Tibial artery (tissue), 4 donors: Measurements from ENCODE around the gene UBE3B.
"Not testable (repeated sequence)": the region's sequence is repeated elsewhere in the genome, so short reads cannot be mapped to it uniquely, and the experiment has no call there.

Experiments
- DNase-seq, 2 donors: peaks; one replicate each; pipeline ENCODE4 v3.0.0-alpha.2; 2019
- H3K27ac ChIP-seq, 2 donors: fragments of 200-600 bp; sonication (generic) in 1 of 2; 1 replicate in 1 of 2; 2 replicates in 1 of 2; pipeline ENCODE4 v1.5.1; 2018 to 2019; ENCODE audit warnings: mild to moderate bottlenecking in 1 of 2
- H3K27me3 ChIP-seq, 2 donors: fragments of 200-600 bp; sonication (generic) in 1 of 2; one replicate each; pipeline versions ENCODE4 v1.5.1 to v1.6.0; 2016 to 2019
- H3K36me3 ChIP-seq, 3 donors: fragments of 200-600 bp; sonication (generic) in 2 of 3; one replicate each; pipeline ENCODE4 v1.5.1; 2016 to 2019; ENCODE audit warnings: mild to moderate bottlenecking in 2 of 3
- H3K4me1 ChIP-seq, 4 donors: fragments of 200-600 bp; sonication (generic) in 2 of 4; 1 replicate in 3 of 4; 2 replicates in 1 of 4; pipeline ENCODE4 v1.5.1; 2016 to 2019
- H3K4me3 ChIP-seq, 2 donors: fragments of 200-600 bp; sonication (generic) in 1 of 2; 1 replicate in 1 of 2; 2 replicates in 1 of 2; pipeline ENCODE4 v1.5.1; 2018 to 2019; ENCODE audit warnings: mild to moderate bottlenecking in 2 of 2
- H3K9me3 ChIP-seq, 3 donors: fragments of 200-600 bp; sonication (generic) in 1 of 3; one replicate each; pipeline ENCODE4 v1.5.1; 2016 to 2019
- intact Hi-C: fragments of 100-400 bp; cut with DNase I; formaldehyde crosslinking; loops from one replicate; pipeline ENCODE4 v1.15.0; 2023; ENCODE audit warnings: low total_unique reads
- TF ChIP-seq, protein P1 (sequence below), 2 experiments: fragments of 200-600 bp in 1 of 2; fragments of 450-650 bp in 1 of 2; IDR thresholded peaks; one replicate each; pipeline ENCODE4 v1.5.1; 2017 to 2019; ENCODE audit warnings: antibody characterized with exemption in 2 of 2, mild to moderate bottlenecking in 1 of 2, moderate library complexity in 1 of 2

The UBE3B gene

DNA sequence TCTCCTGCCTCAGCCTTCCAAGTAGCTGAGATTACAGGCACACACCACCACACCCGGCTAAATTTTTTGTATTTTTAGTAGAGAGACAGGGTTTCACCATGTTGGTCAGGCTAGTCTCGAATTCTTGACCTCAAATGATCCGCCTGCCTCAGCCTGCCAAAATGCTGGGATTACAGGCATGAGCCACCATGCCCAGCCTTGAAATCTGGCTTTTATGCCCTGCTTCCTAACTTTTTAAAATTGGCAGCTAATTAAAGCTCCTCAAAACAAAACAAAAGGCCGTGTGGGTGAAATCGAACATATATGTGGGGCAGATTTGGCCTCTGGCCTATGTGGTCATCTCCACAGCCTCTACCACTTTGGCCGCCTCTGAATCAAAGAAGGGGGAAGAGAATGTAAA is 38.3 kb upstream of the UBE3B start:
- intact Hi-C loops = no loop called here
- DNase-seq = no peak
- H3K36me3 ChIP-seq = peaks cover 0 to 10% (median 4%) of the 10 kb centered on the region in 3 donors
- H3K4me1 ChIP-seq = peaks cover 0 to 15% (median 0%) of the 10 kb centered on the region in 4 donors
- TF ChIP-seq, protein P1, sequence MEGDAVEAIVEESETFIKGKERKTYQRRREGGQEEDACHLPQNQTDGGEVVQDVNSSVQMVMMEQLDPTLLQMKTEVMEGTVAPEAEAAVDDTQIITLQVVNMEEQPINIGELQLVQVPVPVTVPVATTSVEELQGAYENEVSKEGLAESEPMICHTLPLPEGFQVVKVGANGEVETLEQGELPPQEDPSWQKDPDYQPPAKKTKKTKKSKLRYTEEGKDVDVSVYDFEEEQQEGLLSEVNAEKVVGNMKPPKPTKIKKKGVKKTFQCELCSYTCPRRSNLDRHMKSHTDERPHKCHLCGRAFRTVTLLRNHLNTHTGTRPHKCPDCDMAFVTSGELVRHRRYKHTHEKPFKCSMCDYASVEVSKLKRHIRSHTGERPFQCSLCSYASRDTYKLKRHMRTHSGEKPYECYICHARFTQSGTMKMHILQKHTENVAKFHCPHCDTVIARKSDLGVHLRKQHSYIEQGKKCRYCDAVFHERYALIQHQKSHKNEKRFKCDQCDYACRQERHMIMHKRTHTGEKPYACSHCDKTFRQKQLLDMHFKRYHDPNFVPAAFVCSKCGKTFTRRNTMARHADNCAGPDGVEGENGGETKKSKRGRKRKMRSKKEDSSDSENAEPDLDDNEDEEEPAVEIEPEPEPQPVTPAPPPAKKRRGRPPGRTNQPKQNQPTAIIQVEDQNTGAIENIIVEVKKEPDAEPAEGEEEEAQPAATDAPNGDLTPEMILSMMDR (IDR thresholded peaks at IDR 0.05) = no peak
- no peaks in the 10 kb centered on the region for H3K9me3 ChIP-seq
- no peak overlapping the region for H3K4me3 ChIP-seq
- H3K27me3 ChIP-seq = no peaks in the 10 kb centered on the region
- peak overlapping the region in 1 of 2 donors; percentile 21 for H3K27ac ChIP-seq

DNA sequence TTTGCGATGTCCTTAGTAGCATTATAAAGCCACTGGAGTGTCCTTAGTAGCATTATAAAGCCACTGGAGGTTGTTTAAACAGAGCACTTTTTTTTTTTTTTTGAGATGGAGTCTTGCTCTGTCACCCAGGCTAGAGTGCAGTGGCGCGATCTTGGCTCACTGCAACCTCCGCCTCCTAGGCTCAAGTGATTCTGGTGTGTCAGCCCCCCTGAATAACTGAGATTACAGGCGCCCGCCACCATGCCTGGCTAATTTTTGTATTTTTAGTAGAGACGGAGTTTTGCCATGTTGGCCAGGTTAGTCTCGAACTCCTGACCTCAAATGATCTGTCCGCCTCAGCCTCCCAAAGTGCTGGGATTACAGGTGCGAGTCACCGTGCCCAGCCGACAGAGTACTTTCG is 37.5 kb upstream of the UBE3B start:
- H3K27me3 ChIP-seq, H3K9me3 ChIP-seq, DNase-seq, intact Hi-C loops, H3K4me3 ChIP-seq, H3K27ac ChIP-seq: not testable (repeated sequence)
- peaks cover 0 to 17% (median 0%) of the 10 kb centered on the region in 4 donors for H3K4me1 ChIP-seq
- peaks cover 0 to 18% (median 7%) of the 10 kb centered on the region in 3 donors for H3K36me3 ChIP-seq

DNA sequence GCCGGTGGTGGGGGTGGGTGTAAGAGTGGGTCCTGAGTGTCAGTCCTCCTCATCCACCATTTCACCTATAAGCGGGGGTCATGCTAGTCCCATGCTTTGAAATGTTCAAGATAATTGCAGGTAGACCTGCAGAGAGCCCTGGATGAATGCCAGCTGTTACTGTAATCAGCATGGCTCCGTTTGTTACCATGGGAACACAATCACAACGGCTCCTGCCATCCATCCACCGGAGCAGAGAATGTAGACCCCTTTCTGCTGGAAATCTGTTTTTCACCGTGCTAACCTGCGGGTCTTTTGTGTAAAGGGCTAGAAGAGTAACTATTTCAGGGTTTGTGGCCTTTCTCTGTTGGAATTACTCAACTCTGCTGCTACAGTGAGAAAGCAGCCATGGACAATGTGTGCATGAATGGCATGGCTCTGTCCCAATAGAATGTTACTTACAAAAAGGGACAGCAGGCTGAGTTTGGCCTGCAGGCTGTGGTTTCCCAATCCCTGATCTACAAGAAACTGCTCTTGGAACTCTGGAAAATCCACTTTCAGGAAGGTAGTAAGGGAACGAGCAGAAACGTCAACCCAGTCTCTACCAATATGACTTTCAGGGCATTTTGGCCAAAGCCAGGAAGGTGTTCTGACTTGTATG is 36.5 kb upstream of the UBE3B start:
- no peak overlapping the region for H3K27ac ChIP-seq
- TF ChIP-seq, protein P1 (IDR thresholded peaks at IDR 0.05) = no peak
- DNase-seq = no peak

DNA sequence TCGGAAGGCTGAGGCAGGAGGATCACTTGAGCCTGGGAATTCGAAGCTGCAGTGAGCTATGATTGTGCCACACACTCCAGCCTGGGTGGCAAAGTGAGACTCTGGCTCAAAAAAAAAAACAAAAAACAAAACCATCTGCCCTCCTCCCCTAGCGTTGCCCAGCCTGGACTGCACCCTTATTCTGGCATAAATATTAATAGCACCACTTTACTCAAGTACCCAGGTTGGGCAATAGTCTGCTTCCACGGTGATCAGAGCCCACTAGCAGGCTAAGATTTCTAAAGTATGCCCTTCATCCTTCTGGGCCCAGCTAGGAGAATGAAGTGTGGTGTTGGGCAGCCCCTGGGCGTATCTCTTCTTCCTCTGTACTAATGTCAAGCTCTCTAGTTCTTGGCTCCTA is 33.6 kb upstream of the UBE3B start:
- DNase-seq = no peak
- Histone ChIP-seq H3K4me1 (peaks cover 0 to 16% (median 0%) of the 10 kb centered on the region in 4 donors), H3K27me3 (no peaks in the 10 kb centered on the region), H3K4me3 (no peak overlapping the region), H3K27ac (peak overlapping the region in 1 of 2 donors; percentile 46), H3K9me3 (no peaks in the 10 kb centered on the region), H3K36me3 (peaks cover 24 to 46% (median 26%) of the 10 kb centered on the region in 3 donors)
- intact Hi-C loops = no loop called here
- TF ChIP-seq, protein P1 (IDR thresholded peaks at IDR 0.05) = no peak

More for the DNA sequence above, 36.5 kb upstream of the UBE3B start:
- Histone ChIP-seq H3K4me3 (no peak overlapping the region), H3K27me3 (no peaks in the 10 kb centered on the region), H3K9me3 (no peaks in the 10 kb centered on the region), H3K36me3 (peaks cover 0 to 22% (median 10%) of the 10 kb centered on the region in 3 donors), H3K4me1 (peaks cover 0 to 17% (median 0%) of the 10 kb centered on the region in 4 donors)
- intact Hi-C loops = no loop called here

DNA sequence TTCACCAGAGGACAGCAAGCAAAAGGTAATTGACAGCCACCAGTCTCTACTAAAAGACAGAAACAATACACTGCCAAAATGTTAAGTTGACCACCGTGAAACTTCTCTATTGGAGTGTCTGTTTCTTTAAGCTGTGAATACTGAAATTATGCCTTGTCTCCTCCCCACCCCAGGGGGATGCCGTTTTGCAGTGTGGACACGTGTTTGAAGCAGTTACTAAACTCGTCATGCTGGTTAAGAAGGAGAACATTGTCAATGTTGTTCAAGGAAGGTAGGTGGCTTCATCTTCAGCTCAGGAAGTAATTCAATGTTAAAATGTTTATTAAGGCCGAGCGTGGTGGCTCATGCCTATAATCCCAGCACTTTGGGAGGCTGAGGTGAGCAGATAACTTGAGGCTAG is 33.2 kb upstream of the UBE3B start:
- intact Hi-C loops = no loop called here
- Histone ChIP-seq H3K4me3 (no peak overlapping the region), H3K9me3 (no peaks in the 10 kb centered on the region), H3K27ac (peak overlapping the region in 1 of 2 donors; percentile 46), H3K36me3 (peaks cover 25 to 48% (median 26%) of the 10 kb centered on the region in 3 donors), H3K27me3 (no peaks in the 10 kb centered on the region), H3K4me1 (peaks cover 0 to 13% (median 0%) of the 10 kb centered on the region in 4 donors)
- DNase-seq = no peak
- TF ChIP-seq, protein P1 (IDR thresholded peaks at IDR 0.05) = no peak

DNA sequence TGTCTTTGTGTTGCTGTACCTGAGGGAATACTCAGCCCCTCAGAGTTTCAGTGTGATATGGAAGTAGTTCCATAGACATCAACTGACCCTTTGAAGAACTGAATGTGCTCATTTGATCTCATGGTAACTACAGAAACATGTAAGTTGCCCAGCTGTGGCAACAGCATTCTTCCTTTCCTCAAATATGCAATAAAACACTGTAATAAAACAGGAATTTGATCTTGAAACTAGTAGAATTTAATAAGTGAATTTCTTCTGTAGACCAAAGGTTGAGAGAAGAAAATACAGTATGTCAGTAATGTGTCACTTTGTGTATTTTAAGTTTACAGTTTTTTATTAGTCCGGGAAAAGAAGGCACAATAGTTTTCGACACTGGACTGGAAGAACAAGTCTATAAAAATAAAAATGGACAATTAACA is 32.2 kb upstream of the UBE3B start:
- intact Hi-C loops = no loop called here
- peaks cover 0 to 15% (median 0%) of the 10 kb centered on the region in 4 donors for H3K4me1 ChIP-seq
- no peaks in the 10 kb centered on the region for H3K27me3 ChIP-seq
- TF ChIP-seq, protein P1 (IDR thresholded peaks at IDR 0.05) = no peak
- no peak overlapping the region for H3K4me3 ChIP-seq
- peaks cover 26 to 54% (median 26%) of the 10 kb centered on the region in 3 donors for H3K36me3 ChIP-seq
- H3K27ac ChIP-seq = peak overlapping the region in 1 of 2 donors; percentile 46
- no peak for DNase-seq
- H3K9me3 ChIP-seq = no peaks in the 10 kb centered on the region
